GM19043 (cell line): ENCODE data around the gene PDP2.

Experiments used
- ATAC-seq: cut with Tn5 transposase; IDR thresholded peaks from one replicate; pipeline ENCODE4 v1.9.1; 2021; ENCODE audit warnings: low read depth; ENCODE audit not compliant: unreplicated experiment

The PDP2 gene

GRCh38 chr16:66880288-66881013, at the start of gene PDP2:
TSS of gene PDP2 (plus strand) at chr16:66880515. CDS start at chr16:66884285, 3,770 bp downstream.
- peak; percentile 97 for ATAC-seq

- ATAC-seq, result no peak
These were observed 48.1 kb upstream of the PDP2 start for GRCh38 chr16:66832190-66832589.

GRCh38 chr16:66832661-66833305, 47.5 kb upstream of the PDP2 start:
- ATAC-seq, result no peak

GRCh38 chr16:66834746-66835145, 45.6 kb upstream of the PDP2 start:
- no peak for ATAC-seq

GRCh38 chr16:66840883-66841282, 39.4 kb upstream of the PDP2 start:
- no peak for ATAC-seq

GRCh38 chr16:66841366-66841765, 38.9 kb upstream of the PDP2 start:
- ATAC-seq, result no peak

- no peak for ATAC-seq
These were observed 37.5 kb upstream of the PDP2 start for GRCh38 chr16:66842765-66843164.

- no peak for ATAC-seq
These were observed 37.1 kb upstream of the PDP2 start for GRCh38 chr16:66843191-66843590.

GRCh38 chr16:66844009-66844341, 36.3 kb upstream of the PDP2 start:
- no peak for ATAC-seq

- ATAC-seq, result no peak
These were observed 35.8 kb upstream of the PDP2 start, which contains the start of gene CA7 for GRCh38 chr16:66844342-66845079. TSS of gene CA7 (plus strand) at chr16:66844414. CDS start at chr16:66844488, 74 bp downstream.

GRCh38 chr16:66845080-66845410, 35.3 kb upstream of the PDP2 start:
- ATAC-seq, result no peak

GRCh38 chr16:66845791-66846221, 34.5 kb upstream of the PDP2 start:
- no peak for ATAC-seq

GRCh38 chr16:66846266-66846665, 34.0 kb upstream of the PDP2 start:
- no peak for ATAC-seq

- ATAC-seq, result no peak
These were observed 33.5 kb upstream of the PDP2 start for GRCh38 chr16:66846831-66847230.

GRCh38 chr16:66847533-66848067, 32.7 kb upstream of the PDP2 start:
- ATAC-seq, result no peak

GRCh38 chr16:66848172-66848571, 32.1 kb upstream of the PDP2 start:
- no peak for ATAC-seq

GRCh38 chr16:66849021-66849420, 31.3 kb upstream of the PDP2 start:
- no peak for ATAC-seq

GRCh38 chr16:66849549-66849948, 30.8 kb upstream of the PDP2 start:
- no peak for ATAC-seq

GRCh38 chr16:66850115-66850815, 30.1 kb upstream of the PDP2 start:
- no peak for ATAC-seq

GRCh38 chr16:66851166-66851964, 28.9 kb upstream of the PDP2 start:
- ATAC-seq, result no peak
